ENCODE results near the gene SLC12A7. TPM values are rescaled to one million over a fixed set of nuclear protein-coding genes. Genes with fewer than 3 reads are reported as not detected.
A peak's percentile ranks its signal among the peaks of the same experiment; 100 is the strongest.
"Not testable (repeated sequence)": the region's sequence is repeated elsewhere in the genome, so short reads cannot be mapped to it uniquely, and the experiment has no call there.

The SLC12A7 gene
- polyA plus RNA-seq, 4 donors = 28.8 to 48.2 (median 41.8) TPM

DNA sequence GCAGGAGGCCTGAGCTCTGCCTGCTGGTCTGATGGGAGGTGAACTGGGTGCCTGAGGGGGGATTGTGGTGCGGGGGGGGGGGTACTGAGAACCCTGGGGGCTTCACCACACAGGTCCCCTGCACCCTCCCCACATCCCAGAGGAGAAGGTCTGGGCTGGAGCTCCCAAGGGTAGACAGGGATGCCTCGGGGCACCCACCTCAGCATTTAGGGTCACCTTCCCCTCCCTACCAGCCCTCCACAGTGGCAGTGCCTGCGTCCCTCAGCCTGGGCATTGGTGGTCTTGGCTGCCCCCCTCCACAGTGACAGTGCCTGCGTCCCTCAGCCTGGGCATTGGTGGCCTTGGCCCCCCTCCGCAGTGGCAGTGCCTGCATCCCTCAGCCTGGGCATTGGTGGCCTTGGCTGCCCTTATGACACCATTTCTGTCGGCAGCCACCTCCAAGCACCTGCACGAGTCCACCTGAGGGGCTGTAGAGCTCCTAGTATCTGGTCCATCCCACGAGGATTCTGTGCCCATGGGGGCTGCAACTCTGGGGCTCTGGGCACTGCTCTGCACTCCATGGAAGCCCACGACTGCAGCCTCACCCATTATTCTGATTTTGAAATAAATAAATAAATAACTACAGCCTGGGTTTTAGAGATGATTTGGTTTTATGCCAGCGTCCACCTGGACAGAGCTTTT, 81.8 kb downstream of the SLC12A7 start:
- DNase-seq (ENCODE audit: low read depth in 4 of 4, low spot score in 2 of 4) = no peak

DNA sequence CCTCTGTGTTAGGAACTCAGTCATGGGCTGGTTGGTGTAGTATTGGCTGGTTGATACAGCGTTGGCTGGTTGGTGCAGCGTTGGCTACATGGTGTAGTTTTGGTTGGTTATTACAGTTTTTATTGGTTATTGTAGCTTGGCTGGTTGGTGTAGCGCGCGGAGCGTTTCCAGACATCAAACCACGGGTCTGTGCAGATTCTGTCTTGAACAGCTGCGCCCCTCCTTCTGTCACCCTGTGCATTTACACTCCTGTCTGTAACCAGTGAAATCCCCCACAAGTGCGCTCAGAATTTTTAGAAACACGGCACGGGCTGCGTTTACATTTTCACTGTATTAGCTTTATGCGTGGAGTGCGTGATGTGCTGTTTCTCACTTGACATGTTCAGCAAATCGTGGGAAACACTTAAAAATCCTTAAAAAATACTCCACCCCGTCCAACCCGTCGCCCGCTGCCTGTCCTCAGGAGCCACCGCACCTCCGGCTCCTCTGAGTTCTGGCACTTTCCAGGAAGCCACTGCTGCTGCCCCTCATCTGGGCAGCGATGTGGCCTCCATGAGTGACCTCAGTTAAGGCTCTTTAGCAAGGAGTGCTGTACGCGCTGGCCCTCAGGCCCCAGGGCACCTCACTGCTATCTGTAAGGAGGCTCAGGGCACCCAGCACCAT, 82.5 kb downstream of the SLC12A7 start:
- no peak for DNase-seq (ENCODE audit: low read depth in 4 of 4, low spot score in 2 of 4)

DNA sequence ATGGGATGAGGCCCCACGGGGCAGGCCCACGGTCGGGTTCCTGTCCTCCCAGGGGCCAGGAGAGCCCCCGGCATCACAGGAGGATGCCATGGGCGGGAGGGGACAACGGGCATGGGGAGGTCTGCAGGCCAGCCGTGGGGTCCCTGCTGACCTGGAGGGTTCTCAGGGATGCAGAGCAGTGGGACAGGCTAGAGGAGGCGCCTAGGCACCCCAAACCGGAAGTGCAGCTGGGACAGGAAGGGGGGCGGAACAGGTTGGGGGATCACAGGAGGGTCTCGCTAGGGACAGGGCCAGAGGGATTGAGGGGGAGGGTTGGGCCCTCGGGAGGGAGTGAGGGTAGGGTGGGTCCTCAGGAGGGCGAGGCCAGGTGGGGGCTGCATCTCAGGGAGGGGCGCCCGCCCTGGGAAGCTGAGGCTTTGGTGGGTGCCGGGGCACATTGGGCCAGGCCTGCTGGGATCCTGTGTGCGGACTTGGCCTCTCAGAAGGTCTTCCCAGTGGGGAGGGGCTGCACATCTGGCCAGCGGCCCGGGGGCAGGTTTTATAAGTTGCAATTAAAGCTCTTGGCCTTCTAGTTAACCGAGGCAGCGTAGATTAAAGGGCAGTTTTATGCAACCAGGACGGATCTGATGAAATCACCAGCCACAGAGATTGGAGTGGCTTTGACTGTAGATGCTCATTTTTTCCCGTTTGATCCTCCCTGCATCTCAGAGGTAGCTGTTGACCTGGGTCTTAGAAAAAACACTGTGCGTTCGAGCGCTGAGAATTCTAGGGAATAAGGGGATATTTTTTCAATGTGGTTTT, 83.2 kb downstream of the SLC12A7 start:
- no peak for DNase-seq (ENCODE audit: low read depth in 4 of 4, low spot score in 2 of 4)

DNA sequence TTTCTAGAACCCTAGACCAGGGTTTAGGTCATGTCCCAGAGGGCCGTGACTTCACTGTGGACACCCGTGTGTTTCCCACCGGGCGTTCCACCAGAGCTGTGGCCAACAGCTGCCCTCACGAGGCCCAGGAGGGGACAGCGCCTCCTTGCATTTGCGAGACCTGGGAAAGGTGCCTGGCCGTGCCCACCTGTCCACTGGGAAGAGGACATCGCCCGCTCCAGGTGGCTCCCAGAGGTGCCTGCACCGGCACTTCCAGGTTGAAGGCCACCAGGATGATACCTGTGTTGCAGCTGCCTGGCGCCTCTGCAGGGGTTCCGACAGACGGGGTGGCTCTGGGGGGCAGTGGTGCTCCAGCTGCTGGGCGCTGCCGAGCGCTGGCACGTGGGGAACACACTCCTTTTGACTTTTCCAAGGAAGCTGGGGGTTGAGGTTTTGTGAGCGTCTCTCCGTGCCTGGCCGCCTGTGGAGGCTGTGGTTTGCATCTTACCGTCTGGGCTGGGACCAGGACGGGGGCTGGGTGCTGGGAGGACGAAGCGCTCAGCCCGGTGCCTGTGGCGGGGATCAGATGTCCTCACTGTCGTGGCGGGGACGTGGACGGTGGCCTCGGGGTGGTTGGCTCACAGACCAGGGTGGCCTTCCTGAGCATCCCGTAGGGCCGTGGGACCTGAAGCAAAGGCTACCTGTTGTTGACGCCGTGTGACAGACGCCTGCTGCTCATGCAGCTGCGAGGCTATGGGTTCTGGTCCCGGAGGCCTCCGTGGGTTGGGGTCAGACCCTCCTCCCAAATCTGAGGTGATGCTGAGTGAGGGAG, 84.0 kb downstream of the SLC12A7 start:
- no peak for DNase-seq (ENCODE audit: low read depth in 4 of 4, low spot score in 2 of 4)

DNA sequence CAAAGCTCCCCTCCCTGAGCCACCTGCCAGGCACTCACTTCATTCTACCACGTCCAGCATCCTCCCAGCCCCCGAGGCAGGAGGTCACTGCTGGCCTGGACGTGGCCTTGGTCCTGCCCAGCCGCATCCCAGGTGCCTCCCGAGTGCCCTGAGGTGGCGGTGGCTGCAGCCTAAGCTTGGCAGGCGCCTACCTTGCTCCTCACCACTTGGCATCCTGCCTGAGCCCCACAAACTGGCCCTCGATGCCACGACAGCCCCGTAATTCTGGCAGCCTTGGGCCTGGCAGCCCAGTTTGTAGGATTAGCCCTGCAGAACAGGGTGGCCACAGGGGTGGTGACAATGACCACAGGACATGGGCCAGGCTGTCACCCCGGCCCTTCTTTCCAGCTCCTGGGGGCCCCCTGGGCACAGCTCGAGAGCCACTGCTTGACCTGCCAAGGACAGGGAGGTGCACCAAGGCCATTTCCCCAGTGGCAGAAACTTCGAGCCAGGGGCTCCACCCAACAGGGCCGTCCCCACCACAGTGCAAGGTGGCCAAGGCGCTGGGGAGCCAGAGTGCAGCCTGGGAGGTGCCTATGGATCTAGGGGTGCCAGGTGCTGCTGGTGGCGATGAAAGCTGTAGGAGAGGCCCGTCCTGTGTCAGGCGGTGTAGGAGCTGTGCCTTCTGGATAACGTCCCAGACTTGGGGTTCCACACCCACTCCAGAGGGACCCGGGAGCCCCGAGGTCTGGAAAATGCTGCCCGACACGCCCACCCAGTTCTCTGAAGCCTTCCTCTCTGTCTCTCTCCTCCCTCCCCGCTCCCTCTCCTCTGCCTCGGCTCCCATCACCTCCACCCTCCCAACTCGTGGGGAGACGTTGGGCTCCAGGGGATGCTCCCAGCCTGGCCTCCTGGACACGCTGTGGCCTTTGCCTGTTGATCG, 84.9 kb downstream of the SLC12A7 start:
- no peak for DNase-seq (ENCODE audit: low read depth in 4 of 4, low spot score in 2 of 4)

DNA sequence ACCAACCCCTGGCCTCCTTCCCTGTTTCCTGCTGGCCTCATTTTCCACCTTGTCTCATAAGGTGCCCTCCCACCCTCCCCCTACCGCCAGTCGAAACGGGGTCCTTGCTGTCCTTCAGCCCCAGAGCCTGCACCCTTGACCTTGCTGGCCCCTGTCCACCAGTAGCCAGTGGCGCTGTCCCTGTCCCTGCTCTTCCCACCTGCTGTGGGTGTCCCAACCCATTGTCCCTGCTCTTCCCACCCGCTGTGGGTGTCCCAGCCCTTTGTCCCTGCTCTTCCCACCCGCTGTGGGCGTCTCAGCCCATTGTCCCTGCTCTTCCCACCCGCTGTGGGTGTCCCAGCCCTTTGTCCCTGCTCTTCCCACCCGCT, 89.9 kb downstream of the SLC12A7 start:
- not testable (repeated sequence) for DNase-seq (ENCODE audit: low read depth in 4 of 4, low spot score in 2 of 4)

GRCh38 chr5:1021136-1021968, 90.5 kb downstream of the SLC12A7 start:
- DNase-seq (ENCODE audit: low read depth in 4 of 4, low spot score in 2 of 4) = peak in 2 of 4 donors; percentile 65 to 69

DNA sequence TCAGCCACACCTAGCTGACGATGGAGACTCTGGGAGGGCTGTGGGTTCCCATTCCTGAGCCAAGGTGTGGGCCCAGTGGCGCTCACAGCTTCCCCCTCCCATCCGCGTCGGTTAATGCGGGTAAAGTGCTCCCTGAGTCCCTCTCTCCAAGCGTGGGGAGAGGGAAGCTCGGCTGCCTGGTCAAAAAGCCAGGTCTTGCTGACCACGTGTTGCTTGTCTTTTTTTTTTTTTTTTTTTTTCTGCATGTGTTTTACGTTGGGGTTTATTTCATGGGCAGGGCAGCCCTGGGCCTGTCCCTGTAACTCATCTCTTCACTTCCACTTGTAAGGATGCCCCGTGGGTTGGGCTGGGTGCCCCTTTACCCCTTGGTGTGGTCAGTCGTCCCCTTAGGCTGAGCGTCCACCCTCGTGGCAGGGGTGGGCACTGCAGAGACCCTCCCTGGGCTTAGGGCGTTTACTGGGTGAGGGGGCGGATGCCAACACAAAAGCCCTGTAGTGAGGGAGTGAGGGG, 91.4 kb downstream of the SLC12A7 start:
- DNase-seq (ENCODE audit: low read depth in 4 of 4, low spot score in 2 of 4) = no peak

DNA sequence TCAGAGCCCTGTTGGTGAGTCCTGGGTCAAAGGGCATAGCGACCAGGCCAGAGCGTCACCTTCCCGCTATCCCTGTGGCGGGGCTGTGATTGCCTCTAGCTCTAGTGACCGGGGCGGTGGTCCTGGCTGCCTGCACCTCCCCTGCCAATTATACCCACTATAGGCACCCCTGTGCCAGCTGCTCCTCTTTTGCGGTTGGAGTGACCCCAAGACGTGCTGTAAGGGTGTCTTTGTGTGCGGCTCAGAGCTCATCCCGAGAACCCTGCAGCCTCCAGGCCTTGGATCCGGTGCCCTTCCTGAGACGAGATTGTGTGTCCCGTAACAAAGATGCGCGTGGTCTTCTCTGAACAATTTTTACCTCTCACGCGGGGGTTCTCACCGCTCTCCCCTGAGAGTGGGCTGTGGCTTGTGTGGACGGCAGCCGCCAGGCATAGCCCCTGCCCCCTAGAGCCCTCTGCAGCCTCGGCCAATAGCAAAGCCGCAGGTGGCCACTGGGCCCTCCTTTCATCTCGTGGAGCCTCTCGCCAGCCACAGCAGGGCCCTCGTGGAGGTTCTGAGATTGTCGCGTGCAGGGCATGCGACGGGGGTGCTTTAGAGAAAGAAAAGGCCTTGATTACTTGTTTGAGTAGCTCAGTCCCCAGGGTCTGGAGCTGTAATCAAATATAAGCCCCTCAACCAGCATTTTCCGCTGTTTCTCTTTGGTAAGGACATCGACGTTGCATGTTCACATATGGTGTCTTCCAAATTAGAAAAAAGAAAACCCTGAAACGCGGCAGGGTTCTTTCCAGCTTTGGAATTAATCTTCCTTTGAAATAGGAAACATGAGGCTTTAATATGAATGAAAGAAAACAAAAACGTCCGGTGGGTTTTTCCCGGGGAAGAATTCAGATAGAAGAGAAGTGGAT, 92.6 kb downstream of the SLC12A7 start:
- no peak for DNase-seq (ENCODE audit: low read depth in 4 of 4, low spot score in 2 of 4)

DNA sequence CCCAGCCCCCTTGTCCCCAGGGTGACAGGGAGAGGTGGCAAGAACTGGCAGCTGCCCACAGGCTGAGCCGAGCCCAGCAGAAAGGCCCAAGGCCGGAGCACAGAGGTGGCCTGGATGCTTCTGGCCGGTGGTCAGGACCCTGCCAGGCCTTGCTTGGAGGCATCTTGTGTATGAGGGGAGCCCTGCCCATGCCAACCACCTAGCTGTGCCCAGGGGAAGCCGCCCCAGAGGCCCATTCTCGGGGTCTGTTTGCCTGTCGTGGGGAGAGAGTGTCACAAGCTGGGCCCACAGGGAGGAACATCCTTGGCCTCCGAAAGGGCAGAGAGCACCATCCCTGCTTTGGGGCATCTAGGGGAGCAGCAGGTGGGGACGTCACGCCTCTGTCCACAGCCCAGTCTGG, 93.3 kb downstream of the SLC12A7 start:
- DNase-seq (ENCODE audit: low read depth in 4 of 4, low spot score in 2 of 4) = no peak

- DNase-seq (ENCODE audit: low read depth in 4 of 4, low spot score in 2 of 4) = no peak
These were observed 94.0 kb downstream of the SLC12A7 start for GRCh38 chr5:1017691-1018455.

GRCh38 chr5:1017056-1017455, 94.8 kb downstream of the SLC12A7 start:
- no peak for DNase-seq (ENCODE audit: low read depth in 4 of 4, low spot score in 2 of 4)

GRCh38 chr5:1016476-1016875, 95.4 kb downstream of the SLC12A7 start:
- DNase-seq (ENCODE audit: low read depth in 4 of 4, low spot score in 2 of 4) = no peak

GRCh38 chr5:1016036-1016435, 95.8 kb downstream of the SLC12A7 start:
- no peak for DNase-seq (ENCODE audit: low read depth in 4 of 4, low spot score in 2 of 4)

DNA sequence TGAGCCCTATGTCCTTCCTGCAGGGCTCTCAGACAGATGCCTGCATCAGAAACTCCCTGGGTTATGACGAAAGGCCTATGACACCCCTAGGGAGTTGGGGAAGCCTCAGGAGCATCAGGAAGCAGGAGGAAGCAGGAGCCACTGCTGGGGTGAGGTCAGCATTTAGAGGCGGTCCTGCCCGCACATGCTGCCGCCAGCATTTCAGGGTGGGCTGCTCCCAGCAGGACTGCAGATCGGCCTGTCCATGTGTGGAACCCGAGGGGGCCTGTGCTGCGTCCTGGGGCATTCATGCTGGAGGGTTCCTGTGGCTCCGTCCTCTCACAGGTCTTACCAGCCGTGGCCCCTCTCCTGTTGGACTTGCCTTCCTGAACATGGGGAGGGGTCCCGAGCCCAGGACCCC, 96.4 kb downstream of the SLC12A7 start:
- DNase-seq (ENCODE audit: low read depth in 4 of 4, low spot score in 2 of 4) = no peak

DNA sequence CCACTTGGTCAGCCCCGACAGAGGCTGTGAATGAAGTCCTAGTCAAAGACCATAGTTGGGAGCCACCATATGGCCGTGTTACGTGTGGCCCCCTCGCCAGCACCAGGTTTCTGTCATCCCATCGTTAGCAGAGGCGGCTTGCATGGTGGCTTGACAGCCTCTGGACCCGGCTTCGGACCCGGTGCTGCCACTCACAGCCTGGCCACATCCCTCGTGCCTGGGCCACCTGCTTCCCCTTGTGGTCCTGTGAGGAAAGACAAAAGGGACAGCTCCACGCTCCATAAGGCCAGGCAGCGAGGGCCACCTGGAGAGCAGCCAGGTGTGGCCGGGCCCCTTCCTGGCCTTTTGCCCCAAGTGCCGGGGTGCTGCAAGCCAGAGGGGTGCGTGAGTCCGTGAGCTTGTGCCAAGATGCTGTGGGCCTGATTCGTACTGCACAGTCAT, 97.1 kb downstream of the SLC12A7 start:
- no peak for DNase-seq (ENCODE audit: low read depth in 4 of 4, low spot score in 2 of 4)

DNA sequence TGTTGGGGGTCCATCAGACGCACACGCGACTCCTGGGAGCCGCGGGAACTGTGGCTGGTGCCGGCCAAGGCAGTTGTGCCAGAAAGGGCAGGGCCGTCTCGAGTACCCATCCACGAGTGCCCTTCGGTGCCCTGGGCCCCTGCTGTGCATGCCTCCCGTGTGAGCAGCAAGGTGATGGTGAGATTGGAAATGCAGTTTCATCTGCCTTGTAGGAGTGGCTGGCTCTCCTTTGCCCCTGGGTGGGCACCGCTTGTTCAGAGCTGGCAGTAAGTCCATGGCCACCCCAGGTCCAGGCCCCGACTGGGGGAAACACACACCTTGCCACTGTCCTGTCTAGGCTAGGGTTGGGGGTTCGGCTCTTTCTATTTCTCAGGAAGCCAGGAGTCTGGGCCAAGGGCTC, 97.5 kb downstream of the SLC12A7 start:
- no peak for DNase-seq (ENCODE audit: low read depth in 4 of 4, low spot score in 2 of 4)

Data from left renal cortex interstitium (tissue), 4 donors.